ENCODE results near the gene GRHL1.

DNA sequence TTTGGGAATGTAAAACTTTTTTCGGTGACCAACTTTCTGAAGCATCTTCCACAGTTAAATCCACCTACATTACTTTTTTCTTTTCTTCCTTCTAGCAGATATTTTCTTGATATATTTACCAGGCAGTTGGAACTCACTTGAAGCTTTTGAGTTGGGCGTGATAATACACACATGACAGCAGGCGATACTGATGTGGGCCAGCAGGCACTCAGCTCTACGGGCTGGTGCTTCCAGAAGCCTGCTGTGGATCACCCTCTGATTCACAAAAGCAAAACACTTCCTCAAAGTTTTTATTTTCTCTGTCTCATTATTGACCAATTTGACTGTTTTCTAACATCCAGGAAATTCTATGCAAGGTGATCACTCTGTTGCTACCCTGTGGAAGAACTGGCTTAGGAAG is 22.9 kb downstream of the GRHL1 start:
- TF ChIP-seq POLR2AphosphoS5 (IDR thresholded peaks at IDR 0.05; ENCODE audit: borderline replicate concordance, low read depth, low read length) (no peak), EZH2 (IDR thresholded peaks at IDR 0.05) (no peak), FOXP2 (optimal IDR thresholded peaks at IDR 0.05; ENCODE audit: control extremely low read depth, extremely low read length, insufficient read depth) (no peak)
